Measurements from ENCODE around the gene ERBB4.

GRCh38 chr2:211901226-211901846 lies 637.3 kb downstream of the ERBB4 start:
- TF ChIP-seq CTCF (conservative IDR thresholded peaks at IDR 0.05; ENCODE audit: low read depth, low read length): no peak
- no peak for TF ChIP-seq EZH2 (IDR thresholded peaks at IDR 0.05; ENCODE audit: borderline replicate concordance, low read depth, low read length, poor library complexity, severe bottlenecking)
